HT-29 (cell line): Measurements from ENCODE around the gene PRDM11. TPM values are rescaled to one million over a fixed set of nuclear protein-coding genes. Genes with fewer than 3 reads are reported as not detected.
A peak's percentile ranks its signal among the peaks of the same experiment; 100 is the strongest.

Experiments used
- DNase-seq: peaks from one replicate; pipeline ENCODE4 v3.0.0-alpha.2; 2015; ENCODE audit warnings: low spot score
- total RNA-seq: library from RNA; depleted of rRNA; stranded (reverse); fragments of >200 nt; shearing (Covaris generic); gene quantifications from 2 replicates; pipeline ENCODE4 v1.2.3, GENCODE V29; 2014

The PRDM11 gene
- total RNA-seq, 1 experiment from 2014 or later, result 2.0 TPM

DNA sequence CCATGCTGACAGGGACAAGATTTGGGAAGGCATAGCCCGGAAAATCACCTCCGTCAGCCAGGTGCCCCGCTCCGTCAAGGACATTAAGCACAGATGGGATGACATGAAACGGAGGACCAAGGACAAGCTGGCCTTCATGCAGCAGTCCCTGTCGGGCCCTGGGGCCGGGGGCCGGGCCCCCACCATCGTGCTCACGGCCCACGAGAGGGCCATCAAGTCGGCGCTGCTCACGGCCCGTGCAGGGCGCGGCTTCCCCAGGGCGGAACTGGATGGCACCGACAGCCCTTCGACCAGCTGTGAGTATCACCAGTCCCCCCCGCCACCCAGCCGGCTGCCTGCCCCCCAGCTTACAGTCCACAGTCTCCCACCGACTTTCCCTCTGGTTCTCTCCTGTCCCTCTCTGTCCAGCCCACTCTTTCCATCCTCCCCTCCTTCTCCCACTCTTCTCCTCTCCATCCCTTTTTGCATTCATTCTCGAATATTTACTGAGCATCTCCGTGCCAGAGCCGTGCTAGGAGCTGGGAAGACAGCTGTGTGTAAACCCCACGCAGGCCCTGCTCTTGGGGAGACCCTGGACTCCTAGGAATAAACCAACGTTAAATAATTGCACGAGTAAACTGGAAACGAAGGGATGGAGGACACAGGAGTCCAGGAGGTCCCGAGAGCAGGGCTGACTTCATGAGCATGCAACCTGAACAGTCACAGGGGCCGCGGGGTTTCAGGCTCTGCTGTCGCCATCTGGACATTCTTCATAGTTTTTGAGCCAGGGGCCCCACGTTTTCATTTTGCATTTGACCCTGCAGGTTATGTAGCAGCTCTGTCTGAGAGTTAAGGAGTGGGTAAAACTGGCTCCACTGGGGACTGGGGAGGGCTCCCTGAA lies 62.8 kb downstream of the PRDM11 start:
- no peak for DNase-seq

- no peak for DNase-seq
Measured at GRCh38 chr11:45209891-45210699, 63.7 kb downstream of the PRDM11 start.

DNA sequence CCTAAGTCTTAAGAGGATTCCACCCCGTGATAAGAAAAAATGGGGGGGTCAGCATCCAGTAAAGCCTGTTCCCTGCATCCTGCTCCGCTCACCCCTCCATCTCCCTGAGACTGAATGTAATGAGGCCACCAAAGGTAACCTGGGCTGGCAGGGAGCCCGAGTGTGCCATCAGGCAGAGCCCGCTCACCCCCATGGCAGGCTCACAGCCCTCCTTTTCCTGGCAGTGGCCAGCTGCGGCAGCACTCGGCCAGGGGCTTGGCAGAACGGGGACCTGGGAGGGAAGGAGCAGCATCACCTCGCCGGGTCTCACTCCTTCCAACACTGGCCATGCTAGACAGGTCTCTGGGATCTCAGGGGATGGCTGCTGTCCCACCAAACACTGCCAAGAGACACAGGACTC lies 64.4 kb downstream of the PRDM11 start:
- DNase-seq, result no peak

DNA sequence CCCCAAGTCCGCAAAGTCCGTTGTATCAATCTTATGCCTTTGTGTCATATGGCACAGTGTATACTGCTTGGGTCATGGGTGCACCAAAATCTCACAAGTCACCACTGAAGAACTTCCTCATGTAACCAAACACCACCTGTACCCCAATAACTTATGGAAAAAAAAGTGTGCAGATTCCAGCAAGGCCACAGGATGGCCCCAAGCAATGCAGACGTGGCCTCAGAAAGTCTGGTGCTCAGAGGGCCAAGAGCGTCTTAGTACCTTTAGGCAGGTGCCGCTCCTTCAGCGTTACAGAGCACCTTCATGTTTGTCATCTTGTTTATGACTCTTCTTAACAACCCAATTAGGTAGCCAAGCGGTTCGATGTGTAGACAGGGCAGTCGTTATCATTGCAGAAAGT lies 65.3 kb downstream of the PRDM11 start:
- DNase-seq, result peak; percentile 45

DNA sequence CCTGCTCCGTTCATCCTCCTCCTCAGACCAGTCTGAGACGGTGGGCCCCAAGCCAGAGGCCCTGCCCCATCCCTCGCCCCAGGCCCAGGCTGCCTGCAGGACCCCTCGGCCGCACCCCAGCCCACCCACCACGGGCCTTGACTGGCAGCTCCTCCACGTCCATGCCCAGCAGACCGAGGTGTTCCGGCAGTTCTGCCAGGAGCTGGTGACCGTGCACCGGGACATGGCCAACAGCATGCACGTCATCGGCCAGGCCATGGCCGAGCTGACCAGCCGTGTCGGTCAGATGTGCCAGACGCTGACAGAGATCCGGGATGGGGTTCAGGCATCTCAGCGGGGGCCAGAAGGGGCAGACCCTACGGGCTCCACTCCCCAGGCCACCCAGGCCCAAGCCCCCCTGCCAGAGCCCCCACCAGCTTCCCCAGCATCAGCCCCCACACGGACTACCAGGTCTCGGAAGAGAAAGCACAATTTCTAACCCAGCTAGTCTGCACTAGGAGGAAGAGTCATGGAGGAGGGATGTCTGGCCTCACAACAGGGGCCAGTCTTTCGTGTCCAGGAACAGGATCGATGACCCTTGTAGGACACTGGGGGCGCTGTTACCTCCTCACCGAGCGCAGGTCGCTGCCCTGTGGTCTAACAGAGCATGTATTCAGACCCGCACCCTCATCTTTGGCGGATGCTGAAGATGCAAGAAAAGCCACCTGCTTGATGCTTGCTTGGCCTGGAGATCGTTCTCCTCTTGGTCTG lies 66.3 kb downstream of the PRDM11 start:
- no peak for DNase-seq

- no peak for DNase-seq
Measured at GRCh38 chr11:45213316-45213665, 66.9 kb downstream of the PRDM11 start.

DNA sequence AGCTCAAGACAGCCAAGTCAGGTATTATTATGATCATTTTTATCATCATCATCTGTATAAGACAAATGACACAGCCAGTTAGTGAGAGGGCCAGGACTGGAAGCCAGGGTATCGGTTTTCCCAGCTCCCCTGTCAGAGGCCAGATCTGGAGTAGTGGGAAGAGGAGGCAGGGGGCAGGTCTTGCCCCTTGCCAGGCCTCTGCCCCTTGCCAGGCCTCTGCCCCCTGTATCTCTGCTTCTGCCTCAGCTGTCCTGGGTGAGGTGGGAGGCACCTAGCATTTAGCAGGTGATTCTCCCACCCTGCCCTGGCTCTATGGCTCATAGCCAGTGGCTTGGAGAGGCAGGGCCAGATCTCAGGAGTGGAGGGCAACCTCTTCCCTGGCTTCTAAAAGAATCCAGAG lies 67.3 kb downstream of the PRDM11 start:
- DNase-seq, result no peak

- no peak for DNase-seq
Measured at GRCh38 chr11:45215098-45215865, 68.8 kb downstream of the PRDM11 start.

DNA sequence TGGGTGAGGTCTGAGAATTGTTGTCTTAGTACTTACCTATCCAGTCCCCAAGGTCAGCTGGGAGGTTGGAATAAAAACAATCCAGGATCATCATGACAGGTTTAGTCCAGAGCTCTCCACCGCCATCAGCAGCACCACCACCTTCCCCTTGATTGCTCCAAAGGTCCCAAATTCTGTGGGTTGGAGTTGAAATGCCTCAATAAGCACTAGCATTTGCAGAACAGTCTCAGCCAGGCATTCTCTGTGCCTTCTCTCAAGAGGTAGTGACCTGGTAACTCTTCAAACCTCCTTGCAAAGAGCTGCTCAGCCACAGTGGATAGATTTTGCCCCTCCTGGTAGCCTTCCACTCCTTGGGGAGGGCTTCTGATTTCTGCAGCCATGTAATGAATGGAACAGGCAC lies 69.6 kb downstream of the PRDM11 start:
- no peak for DNase-seq

- no peak for DNase-seq
Measured at GRCh38 chr11:45216901-45217300, 70.5 kb downstream of the PRDM11 start.

- DNase-seq, result no peak
Measured at GRCh38 chr11:45217991-45218390, 71.6 kb downstream of the PRDM11 start.

GRCh38 chr11:45218705-45219104 lies 72.3 kb downstream of the PRDM11 start:
- no peak for DNase-seq

DNA sequence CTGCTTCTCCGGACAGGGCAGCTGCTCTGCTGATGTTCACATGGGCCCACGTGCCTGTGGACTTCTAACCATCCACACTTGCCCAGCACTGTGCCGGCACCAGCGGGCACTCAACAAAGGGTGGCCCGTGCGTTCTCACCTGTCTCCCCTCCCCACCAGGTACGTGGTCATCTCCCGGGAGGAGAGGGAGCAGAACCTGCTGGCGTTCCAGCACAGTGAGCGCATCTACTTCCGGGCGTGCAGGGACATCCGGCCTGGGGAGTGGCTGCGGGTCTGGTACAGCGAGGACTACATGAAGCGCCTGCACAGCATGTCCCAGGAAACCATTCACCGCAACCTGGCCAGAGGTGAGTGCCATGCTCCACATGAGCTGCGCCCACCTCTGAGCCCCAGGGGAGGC lies 73.0 kb downstream of the PRDM11 start:
- DNase-seq, result no peak

DNA sequence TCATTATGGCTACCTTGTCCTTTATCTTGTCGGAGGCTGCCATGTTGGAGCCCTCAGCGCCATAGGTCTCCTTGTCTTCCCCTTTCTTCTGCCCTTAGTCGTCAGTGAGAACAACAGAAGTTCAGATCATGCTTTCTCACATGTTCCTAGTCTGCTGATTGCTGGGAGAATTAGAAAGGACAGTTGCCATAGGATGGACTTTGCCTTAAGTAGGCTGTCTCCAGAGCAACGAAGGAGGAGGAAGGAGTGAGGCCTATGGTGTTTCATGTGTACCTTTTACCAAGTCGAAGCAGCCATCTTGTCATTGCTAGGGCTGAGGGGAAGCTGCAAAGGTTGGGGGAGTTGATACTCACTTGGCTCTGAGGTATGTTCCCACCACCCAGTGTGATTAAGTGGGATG lies 77.1 kb downstream of the PRDM11 start:
- DNase-seq, result no peak

DNA sequence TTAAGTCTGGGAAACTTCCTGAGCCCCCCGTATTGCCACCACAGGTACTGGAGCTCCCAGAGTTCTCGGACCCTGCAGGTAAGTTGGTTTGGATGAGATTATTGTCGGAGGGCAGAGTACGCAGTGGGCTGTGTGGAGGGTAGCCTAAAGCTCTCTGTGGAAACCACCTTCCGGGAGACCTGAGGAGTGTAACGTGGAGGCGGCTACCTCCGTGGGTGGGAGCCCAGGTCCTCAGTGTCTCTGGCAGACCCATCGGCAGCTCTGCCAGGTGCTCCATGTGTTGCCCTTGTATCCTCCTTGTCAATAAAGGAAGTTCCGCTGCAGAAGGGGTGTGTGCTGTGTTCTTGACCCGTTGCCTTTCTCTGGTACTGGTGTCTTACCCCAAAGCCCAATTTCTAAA lies 78.3 kb downstream of the PRDM11 start:
- no peak for DNase-seq

GRCh38 chr11:45225277-45225676 lies 78.8 kb downstream of the PRDM11 start:
- DNase-seq, result no peak

DNA sequence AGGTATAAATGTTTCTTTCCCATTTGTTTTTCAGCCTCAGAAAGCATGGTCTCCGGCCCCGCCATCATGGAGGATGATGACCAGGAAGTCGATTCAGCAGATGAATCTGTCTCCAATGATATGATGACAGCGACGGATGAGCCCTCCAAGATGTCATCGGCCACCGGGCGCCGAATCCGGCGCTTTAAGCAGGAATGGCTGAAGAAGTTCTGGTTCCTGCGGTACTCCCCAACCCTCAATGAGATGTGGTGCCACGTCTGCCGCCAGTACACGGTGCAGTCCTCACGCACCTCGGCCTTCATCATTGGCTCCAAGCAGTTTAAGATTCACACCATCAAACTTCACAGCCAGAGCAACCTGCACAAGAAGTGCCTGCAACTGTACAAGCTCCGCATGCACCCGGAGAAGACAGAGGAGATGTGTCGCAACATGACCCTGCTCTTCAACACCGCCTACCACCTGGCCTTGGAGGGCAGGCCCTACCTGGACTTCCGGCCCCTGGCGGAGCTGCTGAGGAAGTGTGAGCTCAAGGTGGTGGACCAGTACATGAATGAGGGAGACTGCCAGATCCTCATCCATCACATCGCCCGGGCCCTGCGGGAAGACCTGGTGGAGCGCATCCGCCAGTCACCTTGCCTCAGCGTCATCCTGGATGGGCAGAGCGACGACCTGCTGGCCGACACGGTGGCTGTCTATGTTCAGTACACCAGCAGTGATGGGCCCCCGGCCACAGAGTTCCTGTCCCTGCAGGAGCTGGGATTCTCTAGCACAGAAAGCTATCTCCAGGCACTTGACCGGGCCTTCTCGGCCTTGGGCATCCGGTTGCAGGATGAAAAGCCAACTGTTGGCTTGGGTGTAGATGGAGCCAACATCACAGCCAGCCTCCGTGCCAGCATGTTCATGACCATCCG lies 79.8 kb downstream of the PRDM11 start:
- DNase-seq, result no peak

GRCh38 chr11:45226901-45227300 lies 80.5 kb downstream of the PRDM11 start:
- DNase-seq, result no peak

DNA sequence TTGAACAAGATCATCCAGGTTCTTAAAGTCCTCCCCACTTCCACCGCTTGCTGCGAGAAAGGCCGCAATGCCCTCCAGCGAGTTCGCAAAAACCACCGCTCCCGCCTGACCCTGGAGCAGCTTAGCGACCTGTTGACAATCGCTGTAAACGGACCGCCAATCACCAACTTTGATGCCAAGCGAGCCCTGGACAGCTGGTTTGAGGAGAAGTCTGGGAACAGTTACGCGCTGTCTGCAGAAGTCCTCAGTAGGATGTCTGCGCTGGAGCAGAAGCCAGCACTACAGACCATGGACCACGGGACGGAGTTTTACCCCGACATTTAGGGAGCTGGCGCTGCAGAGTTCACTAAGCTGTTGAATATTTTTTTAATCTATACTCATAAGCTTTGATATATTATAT lies 81.4 kb downstream of the PRDM11 start:
- no peak for DNase-seq

DNA sequence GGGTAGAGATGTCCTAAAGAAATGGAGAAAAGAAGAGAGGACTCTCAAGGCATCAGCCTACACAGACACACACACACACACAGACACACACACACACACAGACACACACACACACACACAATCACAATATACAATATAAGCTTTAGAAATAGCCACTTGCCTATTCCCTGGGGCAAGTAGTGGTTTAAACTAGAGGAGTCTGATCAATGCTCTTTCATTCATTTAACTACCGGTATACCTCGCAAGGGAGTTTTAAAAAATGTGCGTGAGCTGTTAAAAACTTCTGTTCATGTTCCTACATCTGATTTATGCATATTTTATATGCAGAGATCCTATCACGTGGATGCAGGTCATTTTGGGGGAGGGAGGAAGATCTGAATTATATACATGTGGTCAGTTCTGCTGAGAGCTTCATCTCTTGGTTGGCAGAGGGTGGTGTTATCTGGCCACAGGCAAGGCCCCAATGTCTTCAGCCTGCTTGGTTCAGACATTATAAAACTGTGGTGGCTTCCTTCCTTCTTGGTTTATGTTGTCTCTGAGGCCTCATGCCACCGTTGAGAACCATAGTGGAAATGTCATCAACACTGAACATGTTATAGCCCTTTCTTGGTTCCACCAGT lies 83.1 kb downstream of the PRDM11 start:
- no peak for DNase-seq
